ENCODE measurements around the gene SAMD4A.
A peak's percentile ranks its signal among the peaks of the same experiment; 100 is the strongest.

The SAMD4A gene

DNA sequence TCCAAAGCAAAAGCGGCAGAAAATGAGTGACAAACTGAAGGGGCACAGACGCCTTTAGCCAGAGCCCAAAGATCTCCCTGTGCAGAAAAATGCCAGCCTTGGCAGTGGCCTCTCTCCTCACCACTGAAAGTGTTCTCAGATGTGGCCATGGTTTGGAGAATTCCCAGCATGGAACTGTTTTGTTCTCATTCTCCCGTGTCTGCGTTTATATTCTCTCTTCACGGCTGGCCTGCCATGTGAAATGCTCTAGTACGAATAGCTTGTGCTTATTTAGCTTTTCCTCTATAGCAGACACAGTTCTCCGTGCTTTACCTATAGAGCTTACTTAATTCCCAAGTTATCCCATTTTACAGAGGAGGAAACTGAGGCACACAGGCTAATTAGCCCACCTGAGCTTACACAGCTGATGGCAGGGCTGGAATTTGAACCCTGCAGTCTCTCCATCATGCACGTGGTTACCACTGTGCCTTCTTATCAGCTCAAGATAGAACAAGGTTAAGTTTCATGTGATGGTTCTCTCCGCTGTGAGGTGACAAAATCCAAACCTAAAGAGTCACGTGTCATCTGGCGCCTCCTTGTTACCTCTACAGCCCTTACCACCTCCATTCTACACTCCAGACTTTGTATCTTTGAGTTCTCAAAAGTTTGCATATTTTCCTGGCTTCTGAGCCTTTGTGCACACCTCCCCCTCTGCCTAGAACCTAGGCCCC is 194.1 kb downstream of the SAMD4A start:
- no peak for DNase-seq (ENCODE audit: low read depth in 2 of 2)

DNA sequence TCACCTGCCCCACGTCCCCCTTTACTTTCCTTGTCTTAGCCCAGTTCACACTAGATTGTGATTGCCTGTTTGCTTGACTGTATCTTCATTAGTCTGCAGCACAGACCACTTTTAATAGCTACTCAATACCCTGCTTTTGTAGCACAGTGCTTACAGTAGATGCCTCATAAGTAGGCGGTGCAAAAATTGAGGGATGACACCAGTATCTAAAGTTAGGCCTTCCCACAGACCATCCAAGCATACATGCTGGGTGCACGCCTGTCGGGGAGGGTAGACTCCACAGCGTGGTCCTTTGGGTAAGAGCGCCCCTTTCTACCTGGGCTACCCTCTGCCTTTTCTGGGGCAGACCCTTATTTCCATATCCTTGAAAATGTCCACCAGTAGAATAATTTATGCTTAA is 194.9 kb downstream of the SAMD4A start:
- DNase-seq (ENCODE audit: low read depth in 2 of 2), result no peak

DNA sequence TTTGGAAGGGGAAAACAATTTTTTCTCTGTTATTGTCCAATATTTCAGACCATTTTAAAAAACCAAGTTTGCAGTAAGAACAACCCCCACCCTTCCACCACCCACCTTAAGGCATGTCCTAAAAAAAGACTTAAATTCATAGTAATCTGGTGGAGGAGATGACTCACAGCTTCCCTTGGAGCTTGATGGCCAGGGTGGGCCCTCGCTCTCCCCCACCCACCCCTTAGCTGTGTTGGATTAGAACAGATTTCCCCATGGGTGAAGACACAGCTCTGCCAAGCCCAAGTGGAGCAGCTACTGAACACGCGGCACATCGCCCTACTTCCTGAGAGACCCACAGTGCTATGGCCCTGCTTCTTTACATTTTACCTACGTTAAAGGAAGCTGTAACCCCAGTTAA is 195.4 kb downstream of the SAMD4A start:
- DNase-seq (ENCODE audit: low read depth in 2 of 2), result no peak

GRCh38 chr14:54763761-54764160 is 196.8 kb downstream of the SAMD4A start:
- no peak for DNase-seq (ENCODE audit: low read depth in 2 of 2)

DNA sequence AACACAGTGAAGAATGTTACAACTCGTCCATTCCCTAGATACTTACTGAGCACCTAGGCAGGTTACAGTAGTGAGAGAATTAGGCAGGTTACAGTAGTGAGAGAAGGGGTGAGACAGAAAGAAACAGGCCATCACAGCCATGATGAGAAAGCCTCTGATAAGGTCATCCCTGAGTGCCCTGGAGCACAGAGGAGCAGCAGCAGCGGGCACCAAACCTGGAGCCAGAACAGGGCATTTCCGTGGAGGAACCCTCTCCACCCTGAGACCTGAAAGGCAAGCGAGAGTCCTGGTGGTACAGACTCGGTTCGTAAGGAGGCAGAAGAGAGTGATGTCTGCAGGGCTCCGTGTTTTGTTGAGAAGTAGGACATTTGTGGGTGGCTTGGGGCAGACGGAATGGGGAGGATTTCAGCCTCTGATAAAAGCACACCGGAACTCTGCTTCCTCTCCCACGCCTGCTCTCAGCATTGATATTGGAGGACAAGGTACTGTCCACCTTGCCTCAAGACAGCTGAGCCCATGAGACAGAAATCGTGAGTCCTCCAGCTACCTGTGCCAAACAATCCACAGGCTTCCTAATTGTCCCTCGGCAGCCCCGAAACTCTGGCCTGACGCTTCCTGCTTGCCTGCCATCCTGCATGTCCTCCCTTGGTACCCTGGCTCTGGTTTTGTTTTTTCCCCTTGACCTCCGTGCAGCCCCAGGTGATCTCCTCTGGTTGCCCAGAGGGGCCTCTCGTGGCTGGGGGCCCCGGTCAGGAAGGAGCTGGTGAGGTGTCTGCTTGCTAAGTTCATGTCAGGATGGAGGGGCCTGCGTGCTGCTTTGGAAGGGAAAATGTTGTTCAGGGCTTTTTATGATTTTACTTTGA is 199.6 kb downstream of the SAMD4A start:
- no peak for DNase-seq (ENCODE audit: low read depth in 2 of 2)

DNA sequence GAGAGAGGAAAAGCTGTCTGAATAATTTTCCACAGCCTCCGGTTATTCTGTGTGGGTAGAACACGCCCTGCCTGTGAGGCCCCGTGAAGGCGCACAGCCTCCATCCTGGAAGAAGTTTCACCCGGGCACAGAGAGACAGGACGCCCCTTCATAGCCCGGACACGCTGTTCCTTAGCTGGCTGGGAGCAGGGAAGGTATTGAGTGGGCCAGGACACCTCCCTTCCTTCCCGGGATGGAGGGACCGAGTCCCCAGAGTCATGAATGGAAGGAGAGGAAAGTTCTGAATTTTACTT is 200.2 kb downstream of the SAMD4A start:
- DNase-seq (ENCODE audit: low read depth in 2 of 2), result no peak

DNA sequence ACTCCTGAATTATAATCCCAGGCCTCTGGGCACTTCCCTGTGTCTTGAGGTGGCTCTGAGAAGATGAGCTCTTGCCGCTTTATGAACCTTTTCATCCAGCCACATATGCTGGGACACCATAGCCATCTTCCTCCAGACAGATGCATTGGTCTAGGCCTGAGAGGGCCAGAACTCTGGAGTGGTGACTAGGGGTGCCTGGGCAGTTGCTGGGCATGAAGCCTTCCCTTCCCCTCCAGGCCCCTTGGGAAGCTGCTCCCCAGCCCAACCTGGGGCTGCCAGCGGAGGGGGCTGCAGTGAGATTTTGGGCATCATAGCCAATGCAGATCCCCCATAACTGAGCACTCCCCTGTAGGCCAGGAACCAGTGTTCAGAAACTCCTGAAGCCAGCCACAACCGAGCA is 200.5 kb downstream of the SAMD4A start:
- DNase-seq (ENCODE audit: low read depth in 2 of 2), result no peak

DNA sequence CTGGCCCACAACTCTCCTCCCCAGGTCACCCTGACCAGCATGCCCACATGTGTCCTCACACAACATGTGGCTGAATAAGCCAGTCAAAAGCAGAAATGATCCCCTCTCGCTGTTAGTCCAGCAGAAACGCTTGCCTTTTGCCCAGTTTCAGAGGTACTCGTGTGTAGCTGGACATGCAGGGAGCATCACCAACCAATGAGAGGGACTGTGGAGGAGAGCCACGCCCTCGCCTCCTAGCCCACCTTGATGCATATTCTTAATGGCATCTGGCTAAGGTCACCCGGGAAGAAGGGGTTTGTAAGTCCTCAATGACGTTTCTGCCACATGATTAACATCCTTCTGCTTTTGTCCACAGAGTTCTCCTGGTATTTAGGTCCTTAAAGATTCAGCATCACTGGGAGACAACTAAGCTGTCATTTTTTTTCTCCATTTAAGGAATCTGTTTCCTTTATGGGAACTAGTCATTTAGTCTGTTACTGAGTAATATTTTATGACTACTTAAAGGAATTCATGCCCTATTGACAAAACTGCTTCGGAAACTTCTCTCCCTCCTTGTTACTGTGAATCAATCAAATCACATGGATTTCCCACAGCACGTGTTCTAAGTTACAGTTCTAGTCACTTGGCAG is 201.7 kb downstream of the SAMD4A start:
- no peak for DNase-seq (ENCODE audit: low read depth in 2 of 2)

GRCh38 chr14:54769951-54770863 is 203.3 kb downstream of the SAMD4A start:
- DNase-seq (ENCODE audit: low read depth in 2 of 2), result no peak

- no peak for DNase-seq (ENCODE audit: low read depth in 2 of 2)
Observed at GRCh38 chr14:54771411-54772027, 204.6 kb downstream of the SAMD4A start.

GRCh38 chr14:54772451-54772881 is 205.5 kb downstream of the SAMD4A start:
- DNase-seq (ENCODE audit: low read depth in 2 of 2), result no peak

GRCh38 chr14:54773171-54774006 is 206.5 kb downstream of the SAMD4A start:
- DNase-seq (ENCODE audit: low read depth in 2 of 2), result peak; percentile 100

GRCh38 chr14:54774824-54775223 is 207.9 kb downstream of the SAMD4A start:
- DNase-seq (ENCODE audit: low read depth in 2 of 2), result no peak

DNA sequence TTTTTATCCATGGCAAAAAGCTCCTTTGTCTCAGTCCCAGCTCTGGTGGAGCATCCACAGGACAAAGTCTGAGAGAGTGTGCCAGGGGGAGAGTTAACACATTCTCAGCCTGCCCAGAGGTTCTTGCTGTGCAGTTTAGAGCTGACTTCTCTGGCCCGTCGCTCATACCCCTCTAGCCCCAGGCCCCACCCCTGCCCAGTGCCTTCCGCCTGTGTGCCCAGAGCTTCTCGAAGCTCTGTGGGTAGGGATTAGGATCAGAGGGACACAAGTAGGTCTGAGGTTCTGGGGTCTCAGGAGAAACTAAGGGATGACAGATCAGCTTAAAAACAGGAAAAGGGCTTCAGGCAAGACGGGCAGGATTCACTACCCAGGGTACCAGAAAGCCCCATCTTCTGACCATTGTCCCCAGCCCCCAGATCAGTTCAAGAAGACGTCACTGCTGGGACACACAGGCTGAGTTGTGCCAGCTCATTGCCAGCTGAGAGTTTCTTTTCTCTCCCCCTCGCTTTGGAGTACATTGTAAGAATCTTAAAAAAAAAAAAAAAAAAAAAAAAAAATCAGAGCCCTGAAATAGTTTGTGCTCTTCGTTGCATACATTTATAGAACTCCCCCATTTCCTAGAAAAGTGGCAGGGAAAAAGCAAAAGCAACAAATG is 208.7 kb downstream of the SAMD4A start:
- DNase-seq (ENCODE audit: low read depth in 2 of 2), result no peak

DNA sequence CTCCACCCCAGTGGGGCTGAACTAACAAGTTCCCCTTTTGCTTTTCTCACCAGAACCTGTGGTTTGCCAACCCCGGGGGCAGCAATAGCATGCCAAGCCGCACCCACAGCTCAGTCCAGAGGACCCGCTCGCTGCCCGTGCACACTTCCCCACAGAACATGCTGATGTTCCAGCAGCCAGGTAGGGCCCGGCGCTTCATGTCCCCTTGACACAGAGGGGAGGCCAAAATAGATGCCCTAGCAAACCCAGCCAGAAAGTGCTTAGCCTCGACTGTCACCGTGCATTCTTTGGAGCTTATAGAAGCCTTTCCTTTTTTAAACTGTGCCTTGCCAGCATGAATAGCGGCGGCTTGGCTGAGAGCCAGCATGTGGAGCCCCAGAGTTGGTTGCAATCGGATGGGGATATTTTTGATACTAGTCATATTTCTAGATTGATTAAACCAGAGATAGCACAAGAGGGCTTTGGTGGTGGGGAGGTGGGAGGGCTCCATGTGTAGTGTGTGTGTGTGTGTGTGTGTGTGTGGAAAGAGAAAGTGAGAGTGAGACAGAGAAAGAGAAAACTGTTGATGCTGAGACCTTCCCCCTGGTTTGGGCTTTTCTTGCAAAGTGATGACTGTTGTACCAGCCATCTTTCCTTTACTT is 209.6 kb downstream of the SAMD4A start:
- peak; percentile 64 to 65 for DNase-seq (ENCODE audit: low read depth in 2 of 2)

DNA sequence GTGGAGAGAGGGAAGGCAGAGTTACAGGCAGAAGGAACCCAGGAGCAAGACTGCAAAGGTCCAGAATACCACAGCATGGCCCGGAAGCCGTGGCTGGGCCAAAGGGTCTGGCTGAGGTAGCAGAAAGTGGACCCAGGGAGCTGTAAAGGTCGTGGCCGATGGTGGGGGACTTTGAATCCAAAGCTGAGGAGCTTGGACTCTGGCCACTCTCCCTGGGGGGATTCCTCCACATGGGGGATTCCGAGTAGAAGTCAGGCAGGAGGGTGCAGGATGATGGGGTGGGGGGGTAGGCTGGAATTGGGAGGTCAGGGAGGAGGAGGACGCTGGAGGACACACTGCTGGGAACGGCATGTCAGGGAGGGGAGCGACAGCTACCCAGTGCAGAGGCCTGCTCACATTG is 210.5 kb downstream of the SAMD4A start:
- no peak for DNase-seq (ENCODE audit: low read depth in 2 of 2)

DNA sequence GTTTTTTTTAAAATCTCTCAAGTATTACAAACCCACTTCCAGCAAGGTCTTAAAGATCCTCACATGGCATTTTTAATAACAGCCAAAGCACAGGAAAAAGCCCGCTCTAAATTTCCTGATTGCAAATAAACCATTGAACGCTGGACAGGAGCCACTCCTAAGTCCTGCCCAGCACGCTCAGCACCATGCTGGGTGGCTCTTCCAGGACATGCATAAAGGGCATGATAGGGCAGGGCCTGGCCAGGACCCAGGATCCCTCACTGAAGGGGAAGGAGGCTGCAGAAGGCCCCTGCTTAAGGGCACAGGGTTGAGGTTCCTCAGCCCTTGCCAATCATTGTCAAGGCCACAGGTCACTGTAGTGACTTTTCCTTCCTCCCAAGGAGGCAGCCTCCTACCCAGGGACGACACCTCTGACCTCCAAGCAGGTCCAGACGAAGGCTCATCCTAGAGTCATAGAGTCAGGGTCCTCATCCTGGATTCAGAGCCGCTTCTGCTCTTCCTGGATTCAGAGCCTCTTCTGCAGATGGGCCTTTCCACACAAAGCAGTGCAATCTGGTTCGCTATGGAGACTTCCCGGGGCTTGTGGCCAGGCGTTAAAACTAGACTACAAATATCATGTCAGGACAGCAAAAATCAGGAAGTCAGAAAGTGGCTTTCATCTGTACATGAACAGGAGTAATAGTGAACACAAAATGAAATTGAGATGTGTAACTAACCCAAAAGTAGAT is 211.9 kb downstream of the SAMD4A start:
- no peak for DNase-seq (ENCODE audit: low read depth in 2 of 2)

- DNase-seq (ENCODE audit: low read depth in 2 of 2), result no peak
Observed at GRCh38 chr14:54781080-54781479, 214.2 kb downstream of the SAMD4A start.

Measured in fibroblast of skin of left quadriceps (primary cell).